Measurements from ENCODE around the gene RPRD2.

DNA sequence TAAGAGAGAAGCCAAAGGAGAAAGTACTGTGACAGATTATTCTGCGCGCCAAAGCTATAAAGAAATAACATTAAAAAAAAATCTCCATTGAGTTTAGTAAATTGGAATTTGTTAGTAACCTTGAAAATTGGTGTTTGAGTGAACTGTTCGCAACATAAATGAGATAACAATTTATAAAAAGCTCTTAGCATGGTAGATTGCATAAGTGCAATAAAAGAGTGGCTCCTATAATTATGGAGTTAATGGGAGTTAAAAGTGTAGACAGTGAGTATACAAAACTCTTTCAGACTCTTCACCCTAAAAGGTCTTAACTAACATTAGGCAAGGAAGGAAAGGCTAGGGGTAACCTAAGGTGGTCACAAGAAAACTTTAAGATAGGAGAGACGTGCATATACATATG lies 50.6 kb downstream of the RPRD2 start:
- no peak for TF ChIP-seq POLR2A (IDR thresholded peaks at IDR 0.05)
- TF ChIP-seq, protein P1, sequence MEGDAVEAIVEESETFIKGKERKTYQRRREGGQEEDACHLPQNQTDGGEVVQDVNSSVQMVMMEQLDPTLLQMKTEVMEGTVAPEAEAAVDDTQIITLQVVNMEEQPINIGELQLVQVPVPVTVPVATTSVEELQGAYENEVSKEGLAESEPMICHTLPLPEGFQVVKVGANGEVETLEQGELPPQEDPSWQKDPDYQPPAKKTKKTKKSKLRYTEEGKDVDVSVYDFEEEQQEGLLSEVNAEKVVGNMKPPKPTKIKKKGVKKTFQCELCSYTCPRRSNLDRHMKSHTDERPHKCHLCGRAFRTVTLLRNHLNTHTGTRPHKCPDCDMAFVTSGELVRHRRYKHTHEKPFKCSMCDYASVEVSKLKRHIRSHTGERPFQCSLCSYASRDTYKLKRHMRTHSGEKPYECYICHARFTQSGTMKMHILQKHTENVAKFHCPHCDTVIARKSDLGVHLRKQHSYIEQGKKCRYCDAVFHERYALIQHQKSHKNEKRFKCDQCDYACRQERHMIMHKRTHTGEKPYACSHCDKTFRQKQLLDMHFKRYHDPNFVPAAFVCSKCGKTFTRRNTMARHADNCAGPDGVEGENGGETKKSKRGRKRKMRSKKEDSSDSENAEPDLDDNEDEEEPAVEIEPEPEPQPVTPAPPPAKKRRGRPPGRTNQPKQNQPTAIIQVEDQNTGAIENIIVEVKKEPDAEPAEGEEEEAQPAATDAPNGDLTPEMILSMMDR (IDR thresholded peaks at IDR 0.05): no peak

Data from lower leg skin (tissue), 3 donors.